MCF 10A (cell line): ENCODE data around the gene SELPLG. TPM values are rescaled to one million over a fixed set of nuclear protein-coding genes. Genes with fewer than 3 reads are reported as not detected.

Experiments used
- BruUV-seq: library from RNA; stranded (reverse); fragments of 400-500 nt; replicated peaks from 2 replicates; lab custom pipeline; 2021; lab: Mats Ljungman, UMichigan
- CTCF ChIA-PET: fragments of 300-600 bp; sonication (Branson Sonifier 250); formaldehyde crosslinking; extraction: SDS; loops from one replicate; lab custom pipeline; 2021; ENCODE audit warnings: antibody characterized with exemption, inconsistent platforms; lab: Yijun Ruan, JAX
- POLR2A ChIA-PET: fragments of 300-600, 350-650 bp; sonication (Branson Sonifier 250); formaldehyde crosslinking; extraction: SDS; loops from one replicate; lab custom pipeline; 2020; ENCODE audit warnings: antibody characterized with exemption, inconsistent platforms; lab: Yijun Ruan, JAX
- DNase-seq: peaks from one replicate; pipeline ENCODE4 v3.0.0-alpha.2; 2018; ENCODE audit not compliant: unreplicated experiment
- H3K27ac Mint-ChIP-seq: one replicate; pipeline ENCODE4 v1.8.0; 2022; ENCODE audit warnings: mild to moderate bottlenecking, low read depth, mixed read lengths; ENCODE audit not compliant: unreplicated experiment
- H3K27me3 Mint-ChIP-seq: one replicate; pipeline ENCODE4 v1.8.0; 2022; ENCODE audit warnings: mixed read lengths; ENCODE audit not compliant: insufficient read depth, unreplicated experiment
- H3K36me3 Mint-ChIP-seq: one replicate; pipeline ENCODE4 v1.8.0; 2022; ENCODE audit warnings: mild to moderate bottlenecking, moderate library complexity, mixed read lengths; ENCODE audit not compliant: insufficient read depth, unreplicated experiment
- H3K4me1 Mint-ChIP-seq: one replicate; pipeline ENCODE4 v1.8.0; 2022; ENCODE audit warnings: mixed read lengths; ENCODE audit not compliant: insufficient read depth, unreplicated experiment
- H3K4me3 Mint-ChIP-seq: one replicate; pipeline ENCODE4 v1.8.0; 2022; ENCODE audit warnings: mild to moderate bottlenecking, moderate library complexity, mixed read lengths; ENCODE audit not compliant: unreplicated experiment
- H3K9me3 Mint-ChIP-seq: one replicate; pipeline ENCODE4 v1.8.0; 2022; ENCODE audit warnings: mixed read lengths; ENCODE audit not compliant: unreplicated experiment
- intact Hi-C: fragments of 100-400 bp; cut with micrococcal nuclease; formaldehyde crosslinking; loops from 2 replicates; pipeline ENCODE4 v1.14.1; 2022
- total RNA-seq: library from RNA; stranded (reverse); gene quantifications from 2 replicates; pipeline ENCODE4 v1.2.3, GENCODE V29; 2022
- TF ChIP-seq, protein P1 (sequence below): fragments of 200-600 bp; IDR thresholded peaks from one replicate; pipeline ENCODE4 v1.8.0; 2022; ENCODE audit warnings: antibody characterized with exemption, mild to moderate bottlenecking; ENCODE audit not compliant: unreplicated experiment

SELPLG gene
- total RNA-seq, 1 experiment from 2014 or later = 0.86 TPM

DNA sequence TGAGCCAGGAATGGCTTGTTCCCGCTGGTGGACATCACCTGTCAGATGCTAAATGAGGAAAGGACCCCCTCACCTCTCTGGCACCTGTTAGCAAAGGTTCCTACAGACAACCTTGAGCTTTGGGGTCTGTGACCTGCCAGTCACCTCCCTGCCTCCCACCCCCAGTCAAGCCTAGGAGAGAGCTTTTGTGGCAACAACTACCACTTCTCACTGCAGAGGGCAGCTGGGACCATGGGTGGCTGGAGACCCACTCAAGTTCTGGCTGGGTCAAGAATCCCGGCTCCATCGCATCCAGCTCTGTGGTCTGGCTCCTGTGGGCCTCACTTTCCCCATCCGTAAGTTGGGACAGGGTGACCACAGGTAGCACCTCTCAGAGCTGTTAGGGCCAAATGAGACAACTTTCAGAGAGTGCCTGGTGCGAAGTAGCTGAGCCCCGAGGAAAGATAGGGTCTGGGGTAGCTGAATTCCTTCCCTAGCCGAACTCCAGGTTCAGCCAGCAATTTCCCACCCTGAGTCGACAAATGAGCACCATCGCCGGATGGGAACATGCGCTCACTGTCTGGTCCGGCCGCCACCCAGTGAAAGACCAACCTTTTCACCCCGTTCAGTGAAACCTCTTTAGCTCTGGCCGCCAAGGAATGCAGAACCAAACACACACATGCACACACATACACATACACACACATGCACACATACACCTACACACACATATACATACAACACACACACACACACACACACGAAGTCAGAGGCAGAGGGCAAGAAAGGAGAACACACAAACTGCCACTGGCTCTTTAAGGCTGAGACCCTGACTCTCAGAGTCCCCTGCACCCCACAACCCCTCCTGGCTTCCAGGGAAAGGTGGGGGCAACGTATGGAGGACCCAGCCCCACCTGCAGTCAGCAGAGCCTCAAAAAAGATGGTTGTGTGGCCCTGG, 37.7 kb downstream of the SELPLG start:
- CTCF ChIA-PET = interaction anchor here (0.7 to 1.1 kb wide), 3 partner anchors 22 to 807 kb away, joined by 3 to 4 read pairs (median 3); no protein-coding TSS in a partner anchor
- no peak overlapping the region for H3K27ac Mint-ChIP-seq

DNA sequence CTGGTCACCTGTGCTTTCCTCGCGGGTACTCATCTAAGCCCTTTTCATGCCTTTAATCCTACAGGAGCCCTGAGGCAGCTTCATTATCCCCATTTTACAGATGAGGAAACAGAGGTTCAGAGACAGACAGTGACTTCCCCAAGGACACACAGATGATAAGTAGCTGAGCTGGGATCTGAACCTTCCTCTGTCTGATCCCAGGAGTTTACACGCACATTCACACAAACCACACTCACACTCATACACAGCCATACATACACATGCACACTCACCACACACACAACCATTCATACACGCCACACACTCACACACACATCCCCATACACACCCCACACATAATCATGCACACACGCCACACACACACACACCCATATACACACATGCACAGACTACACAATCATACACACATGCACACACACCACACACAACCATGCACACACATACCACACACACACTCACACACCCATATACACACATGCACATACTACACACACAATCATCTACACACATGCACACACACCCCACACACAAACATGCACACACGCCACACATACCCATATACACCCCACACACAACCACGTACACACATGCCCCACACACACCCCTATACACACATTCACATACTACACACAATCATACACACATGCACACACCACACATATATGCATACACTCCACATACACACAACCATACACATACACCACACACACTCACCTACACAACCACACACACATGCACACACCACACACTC, 38.6 kb downstream of the SELPLG start:
- Mint-ChIP-seq H3K4me3 (no peak overlapping the region), H3K36me3 (no peaks in the 10 kb centered on the region), H3K27ac (no peak overlapping the region), H3K27me3 (no peaks in the 10 kb centered on the region), H3K4me1 (no peaks in the 10 kb centered on the region), H3K9me3 (no peaks in the 10 kb centered on the region)
- ChIA-PET POLR2A (interaction anchor here (0.9 kb wide), 1 partner anchor 24 kb away, joined by 3 read pairs; no protein-coding TSS in a partner anchor), CTCF (no interaction called here)
- TF ChIP-seq, protein P1, sequence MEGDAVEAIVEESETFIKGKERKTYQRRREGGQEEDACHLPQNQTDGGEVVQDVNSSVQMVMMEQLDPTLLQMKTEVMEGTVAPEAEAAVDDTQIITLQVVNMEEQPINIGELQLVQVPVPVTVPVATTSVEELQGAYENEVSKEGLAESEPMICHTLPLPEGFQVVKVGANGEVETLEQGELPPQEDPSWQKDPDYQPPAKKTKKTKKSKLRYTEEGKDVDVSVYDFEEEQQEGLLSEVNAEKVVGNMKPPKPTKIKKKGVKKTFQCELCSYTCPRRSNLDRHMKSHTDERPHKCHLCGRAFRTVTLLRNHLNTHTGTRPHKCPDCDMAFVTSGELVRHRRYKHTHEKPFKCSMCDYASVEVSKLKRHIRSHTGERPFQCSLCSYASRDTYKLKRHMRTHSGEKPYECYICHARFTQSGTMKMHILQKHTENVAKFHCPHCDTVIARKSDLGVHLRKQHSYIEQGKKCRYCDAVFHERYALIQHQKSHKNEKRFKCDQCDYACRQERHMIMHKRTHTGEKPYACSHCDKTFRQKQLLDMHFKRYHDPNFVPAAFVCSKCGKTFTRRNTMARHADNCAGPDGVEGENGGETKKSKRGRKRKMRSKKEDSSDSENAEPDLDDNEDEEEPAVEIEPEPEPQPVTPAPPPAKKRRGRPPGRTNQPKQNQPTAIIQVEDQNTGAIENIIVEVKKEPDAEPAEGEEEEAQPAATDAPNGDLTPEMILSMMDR = no peak
- DNase-seq = no peak
- no TSS peak for BruUV-seq
- intact Hi-C loops = no loop called here

More for the DNA sequence above, 37.7 kb downstream of the SELPLG start:
- TF ChIP-seq, protein P1 = no peak
- Mint-ChIP-seq H3K36me3 (no peaks in the 10 kb centered on the region), H3K4me3 (no peak overlapping the region), H3K4me1 (no peaks in the 10 kb centered on the region), H3K9me3 (no peaks in the 10 kb centered on the region), H3K27me3 (no peaks in the 10 kb centered on the region)
- no TSS peak for BruUV-seq
- POLR2A ChIA-PET = interaction anchor here (0.9 kb wide), 1 partner anchor 25 kb away, joined by 3 read pairs; no protein-coding TSS in a partner anchor
- intact Hi-C loops = no loop called here
- DNase-seq = no peak

DNA sequence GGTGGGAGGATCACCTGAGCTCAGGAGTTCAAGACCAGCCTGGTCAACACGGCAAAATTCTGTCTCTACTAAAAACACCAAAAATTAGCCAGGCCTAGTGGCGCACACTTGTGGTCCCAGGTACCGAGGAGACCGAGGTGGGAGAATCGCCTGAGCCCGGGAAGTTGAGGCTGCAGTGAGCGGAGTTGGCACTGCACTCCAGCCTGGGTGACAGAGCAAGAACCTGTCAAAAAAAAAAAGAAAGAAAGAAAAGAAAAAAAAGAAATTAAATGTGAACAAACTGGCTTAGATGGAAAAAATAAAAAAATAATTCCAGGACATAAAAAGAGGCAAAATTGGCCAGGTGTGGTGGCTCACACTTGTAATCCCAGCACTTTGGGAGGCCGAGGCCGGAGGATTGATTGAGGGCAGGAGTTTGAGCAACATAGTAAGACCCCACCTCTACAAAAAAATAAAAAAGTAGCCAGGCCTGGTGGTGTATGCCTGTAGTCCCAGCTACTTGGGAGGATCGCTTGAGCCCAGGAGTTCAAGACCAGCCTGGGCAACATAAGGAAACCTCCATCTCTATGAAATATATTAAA, 39.3 kb downstream of the SELPLG start:
- ChIA-PET POLR2A (no interaction called here), CTCF (interaction anchor here (1.2 kb wide), 1 partner anchor 24 kb away, joined by 5 read pairs; no protein-coding TSS in a partner anchor)
- TF ChIP-seq, protein P1 = no peak
- no TSS peak for BruUV-seq
- no peaks in the 10 kb centered on the region for H3K36me3 Mint-ChIP-seq
- no peaks in the 10 kb centered on the region for H3K27me3 Mint-ChIP-seq
- DNase-seq = no peak
- no peaks in the 10 kb centered on the region for H3K4me1 Mint-ChIP-seq
- H3K4me3 Mint-ChIP-seq = no peak overlapping the region
- no peak overlapping the region for H3K27ac Mint-ChIP-seq
- intact Hi-C loops = no loop called here
- H3K9me3 Mint-ChIP-seq = no peaks in the 10 kb centered on the region
